SK-N-MC (cell line): Measurements from ENCODE around the gene GPM6B.

ENCODE experiments used
- EZH2 ChIP-seq: fragments of 200-600 bp; sonication (generic); IDR thresholded peaks from one replicate; pipeline ENCODE4 v1.6.1; 2017; ENCODE audit warnings: antibody characterized with exemption
- FOXP2 ChIP-seq: optimal IDR thresholded peaks from 2 replicates; pipeline ENCODE3; 2011; ENCODE audit warnings: mild to moderate bottlenecking, moderate library complexity; ENCODE audit not compliant: insufficient read depth; ENCODE audit errors: extremely low read length, control extremely low read depth
- POLR2AphosphoS5 ChIP-seq: IDR thresholded peaks from 2 replicates; pipeline ENCODE4 v1.6.1; 2012; ENCODE audit warnings: mild to moderate bottlenecking, low read depth, low read length, borderline replicate concordance

DNA sequence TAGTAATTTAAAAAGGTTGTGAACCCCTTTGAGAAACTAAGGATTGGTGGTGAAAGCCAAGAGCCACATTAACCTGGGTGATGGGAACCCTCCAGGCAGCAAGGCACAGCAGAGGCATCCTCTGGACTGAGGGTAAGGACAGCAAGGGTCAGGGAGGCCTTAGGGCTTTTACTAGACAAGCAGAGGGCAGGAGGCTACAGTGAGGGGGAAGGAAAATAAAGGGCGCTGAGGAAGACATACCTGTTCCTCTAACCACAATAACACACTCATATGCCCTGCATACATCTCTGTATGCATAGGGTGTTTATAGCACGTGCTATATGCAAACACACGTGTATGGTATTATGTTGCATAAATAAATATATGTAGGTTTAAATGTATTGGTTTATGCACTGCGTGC lies 18.7 kb downstream of the GPM6B start:
- TF ChIP-seq POLR2AphosphoS5 = no peak
- no peak for TF ChIP-seq EZH2
- no peak for TF ChIP-seq FOXP2
